Urothelium cell line (cell line): ENCODE measurements around the gene MAPKAPK2.
"Not testable (repeated sequence)": the region's sequence is repeated elsewhere in the genome, so short reads cannot be mapped to it uniquely, and the experiment has no call there.

ENCODE experiments used
- DNase-seq: peaks from one replicate; pipeline ENCODE4 v3.0.0; 2011; ENCODE audit warnings: low spot score, mixed read lengths
- FAIRE-seq: peaks from 2 replicates; lab custom pipeline; 2011; peaks lifted over from hg19 to GRCh38; lab: Jason Lieb, UNC

MAPKAPK2 gene

DNA sequence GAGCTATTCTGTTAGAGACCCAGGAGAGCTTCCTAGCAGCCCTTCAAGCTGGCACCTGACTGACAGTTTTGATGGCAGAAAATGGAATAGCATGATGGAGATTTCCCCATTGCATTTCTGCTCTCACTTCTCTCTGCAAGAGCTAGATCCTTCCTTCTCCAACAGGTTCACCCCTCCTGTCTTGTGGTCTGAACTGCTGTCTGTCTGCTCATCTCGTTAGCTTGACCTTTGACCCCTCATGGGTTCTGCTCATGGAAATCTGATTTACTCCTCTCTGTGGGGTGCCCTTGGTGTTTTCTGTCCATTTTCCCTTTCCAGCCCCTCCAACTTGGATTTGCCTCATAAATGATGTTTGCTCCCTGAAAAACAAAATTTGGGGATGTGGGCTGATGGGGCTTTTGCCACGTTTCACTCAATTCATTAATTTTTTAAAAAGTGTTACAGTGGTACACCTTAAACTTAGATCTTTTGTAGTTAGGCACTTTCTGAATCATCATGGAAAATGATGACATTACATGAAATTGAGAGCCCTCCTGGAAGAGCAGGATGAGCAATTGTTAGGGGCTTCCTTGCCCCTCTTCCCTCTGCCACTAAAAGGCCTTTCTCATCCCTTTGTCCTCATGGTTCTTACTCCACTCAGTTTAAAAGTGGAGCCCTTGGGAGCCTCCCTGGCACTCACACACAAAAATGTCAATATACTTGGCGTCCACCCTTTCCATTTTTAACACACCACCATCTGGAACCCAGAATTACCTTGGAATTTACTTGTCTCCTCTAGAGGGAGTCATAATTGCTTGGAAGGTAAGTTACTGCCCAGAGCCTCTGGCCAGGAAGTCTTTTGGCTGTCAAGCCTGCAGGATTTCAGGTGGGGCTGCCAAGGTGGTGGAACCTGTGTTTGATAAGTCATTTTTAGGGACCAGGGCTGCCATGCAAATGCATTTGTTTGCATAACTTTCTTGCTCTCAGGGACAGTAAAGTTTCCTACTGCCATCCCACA lies 54.0 kb downstream of the MAPKAPK2 start:
- FAIRE-seq = no peak
- peak; percentile 43 for DNase-seq

DNA sequence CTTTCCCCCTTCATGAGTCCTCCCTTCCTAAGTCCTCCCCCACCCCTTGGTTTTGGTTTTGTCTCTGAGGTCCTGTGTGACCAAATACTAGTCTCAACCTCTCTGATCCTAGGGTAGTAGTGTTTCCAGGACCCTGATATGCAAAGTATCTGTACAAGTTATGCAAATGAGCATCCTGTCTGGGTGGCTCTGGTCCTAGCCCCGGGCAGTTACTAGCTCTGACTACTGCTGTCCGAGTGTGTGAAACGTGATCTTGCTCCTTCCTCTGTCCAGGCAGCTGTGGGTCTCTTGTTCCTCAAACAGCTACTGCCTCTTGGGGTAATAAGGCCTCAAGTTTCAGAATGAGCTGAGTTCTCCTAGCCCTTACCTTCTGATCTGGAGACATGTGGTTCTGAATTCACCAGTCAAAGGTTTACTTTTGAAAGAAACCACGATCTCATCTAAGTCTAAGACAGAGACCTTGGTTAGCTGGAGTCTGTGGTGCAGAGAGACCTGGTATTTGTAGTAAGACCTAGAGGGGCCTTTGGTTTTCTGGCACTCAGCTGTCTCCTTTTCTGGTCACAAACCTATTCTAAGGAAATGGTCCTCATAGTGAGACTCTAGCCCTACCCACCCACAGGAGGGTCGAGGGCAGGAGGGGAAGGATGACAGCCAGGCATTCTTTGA lies 54.8 kb downstream of the MAPKAPK2 start:
- no peak for DNase-seq
- FAIRE-seq = no peak

DNA sequence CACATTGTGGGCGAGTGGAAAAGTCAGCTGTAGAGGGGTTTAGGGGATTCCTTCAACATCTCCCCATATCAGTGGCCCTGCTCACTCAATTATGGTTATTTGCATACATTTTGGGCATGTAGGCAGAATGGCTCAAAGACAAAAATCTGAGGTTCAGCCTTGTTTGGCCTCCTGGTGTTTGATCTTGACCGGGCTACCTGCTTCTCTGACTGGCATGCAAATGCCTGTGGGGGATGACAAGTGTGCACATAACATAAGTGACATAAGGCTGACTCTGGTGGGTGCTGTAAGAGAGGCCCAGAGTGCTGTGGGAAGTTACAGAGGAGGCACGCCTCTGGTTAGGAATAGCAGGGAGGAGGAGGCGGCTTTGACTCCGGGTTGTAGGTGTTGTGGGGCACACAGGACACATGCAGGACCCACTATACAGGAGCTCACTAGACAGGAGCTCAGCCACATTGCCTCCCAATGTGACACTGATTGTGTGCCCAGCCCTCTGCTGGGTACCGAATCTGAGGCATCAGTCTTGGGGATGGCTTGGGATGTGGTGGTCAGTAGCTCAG lies 56.5 kb downstream of the MAPKAPK2 start:
- no peak for DNase-seq
- FAIRE-seq = no peak

- no peak for FAIRE-seq
- DNase-seq = no peak
Observed at GRCh38 chr1:206742719-206743383, 58.1 kb downstream of the MAPKAPK2 start.

- DNase-seq (no peak), FAIRE-seq (no peak)
Observed at GRCh38 chr1:206744683-206745082, 60.0 kb downstream of the MAPKAPK2 start.

GRCh38 chr1:206745301-206745700 lies 60.6 kb downstream of the MAPKAPK2 start:
- no peak for FAIRE-seq
- DNase-seq = no peak

- DNase-seq = no peak
- FAIRE-seq = no peak
Observed at GRCh38 chr1:206748348-206749030, 63.8 kb downstream of the MAPKAPK2 start.

DNA sequence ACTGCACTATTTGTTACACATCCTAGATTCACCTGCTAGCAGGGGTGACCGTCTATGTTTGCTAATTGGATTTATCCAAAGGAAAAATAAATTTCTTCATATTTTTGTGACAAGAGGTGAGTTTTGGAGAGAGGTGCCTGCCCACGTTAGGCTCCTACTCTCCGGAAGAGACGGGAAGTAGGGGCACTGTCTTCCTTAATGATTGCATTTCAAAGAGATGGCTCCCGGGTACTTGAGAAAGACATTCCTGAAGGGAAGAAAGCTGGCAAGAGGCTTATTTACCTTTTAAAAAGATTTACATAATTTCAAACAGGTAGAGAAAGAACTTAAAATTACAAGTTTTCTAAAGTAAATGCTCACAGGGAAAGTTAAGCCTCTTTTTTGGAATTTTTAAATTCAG lies 67.2 kb downstream of the MAPKAPK2 start:
- DNase-seq (no peak), FAIRE-seq (no peak)

GRCh38 chr1:206752481-206752880 lies 67.8 kb downstream of the MAPKAPK2 start:
- no peak for DNase-seq
- no peak for FAIRE-seq

DNA sequence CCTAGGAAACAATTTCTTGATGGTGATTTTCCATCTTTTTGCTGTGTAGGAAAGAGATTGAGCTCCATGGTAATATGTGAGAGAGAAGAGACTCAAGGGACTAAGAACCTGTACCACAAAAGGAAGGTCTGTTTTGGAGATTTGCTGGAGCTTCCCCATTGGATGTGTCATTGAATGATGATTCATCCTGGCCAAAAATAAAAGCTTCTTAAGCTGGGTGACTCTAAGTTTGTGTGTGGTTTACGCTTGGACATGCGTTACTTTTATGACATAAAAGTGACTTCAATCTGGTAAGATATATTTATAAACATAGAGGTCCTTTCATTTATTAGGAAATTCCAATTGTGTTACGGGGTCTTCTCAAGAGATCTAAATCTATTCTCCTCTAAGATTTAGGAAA lies 68.4 kb downstream of the MAPKAPK2 start:
- DNase-seq (no peak), FAIRE-seq (no peak)

DNA sequence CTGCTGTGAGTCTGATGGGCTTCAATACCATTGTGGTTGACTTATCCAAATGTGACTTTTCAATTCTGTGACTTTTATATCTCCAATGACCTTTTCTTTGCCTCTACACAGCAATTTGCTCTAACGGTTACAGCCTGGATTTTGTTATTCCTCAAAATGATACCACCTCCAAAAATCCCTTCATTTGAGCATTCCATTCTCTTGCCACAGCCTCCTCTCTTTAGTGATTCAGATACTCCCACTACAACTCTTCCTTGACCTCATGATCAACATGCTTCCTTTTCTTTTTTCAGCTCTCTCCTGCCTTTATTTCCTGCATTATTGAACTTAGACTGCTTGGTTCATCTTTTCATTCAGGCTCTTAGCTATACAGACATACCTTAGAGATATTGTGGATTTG lies 69.3 kb downstream of the MAPKAPK2 start:
- DNase-seq = no peak
- no peak for FAIRE-seq

GRCh38 chr1:206757524-206758266 lies 73.0 kb downstream of the MAPKAPK2 start:
- no peak for FAIRE-seq
- DNase-seq = no peak

- DNase-seq = no peak
- no peak for FAIRE-seq
Observed at GRCh38 chr1:206760590-206760989, 75.9 kb downstream of the MAPKAPK2 start.

- FAIRE-seq (no peak), DNase-seq (no peak)
Observed at GRCh38 chr1:206761159-206761768, 76.6 kb downstream of the MAPKAPK2 start.

DNA sequence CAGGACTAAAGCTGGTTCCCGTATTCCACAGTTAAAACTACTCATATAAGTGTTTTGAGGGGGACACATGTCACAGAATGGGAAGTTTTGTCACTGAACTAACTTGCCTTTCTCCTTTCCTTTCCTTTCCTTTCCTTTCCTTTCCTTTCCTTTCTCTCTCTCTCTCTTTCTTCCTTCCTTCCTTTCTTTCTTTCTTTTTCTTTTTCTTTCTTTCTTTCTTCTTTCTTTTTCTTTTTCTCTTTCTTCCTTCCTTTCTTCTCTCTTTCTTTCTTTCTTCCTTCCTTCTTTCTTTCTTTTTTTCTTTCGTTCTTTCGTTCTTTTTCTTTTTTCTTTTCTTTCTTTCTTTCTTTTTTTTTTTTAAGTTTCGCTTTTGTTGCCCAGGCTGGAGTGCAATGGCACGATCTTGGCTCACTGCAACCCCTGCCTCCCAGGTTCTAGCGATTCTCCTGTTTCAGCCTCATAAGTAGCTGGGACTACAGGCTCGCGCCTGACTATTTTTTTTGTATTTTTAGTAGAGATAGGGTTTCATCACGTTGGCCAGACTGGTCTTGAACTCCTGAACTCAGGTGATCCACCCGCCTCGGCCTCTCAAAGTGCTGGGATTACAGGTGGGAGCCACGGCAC lies 78.1 kb downstream of the MAPKAPK2 start:
- DNase-seq, FAIRE-seq: not testable (repeated sequence)

DNA sequence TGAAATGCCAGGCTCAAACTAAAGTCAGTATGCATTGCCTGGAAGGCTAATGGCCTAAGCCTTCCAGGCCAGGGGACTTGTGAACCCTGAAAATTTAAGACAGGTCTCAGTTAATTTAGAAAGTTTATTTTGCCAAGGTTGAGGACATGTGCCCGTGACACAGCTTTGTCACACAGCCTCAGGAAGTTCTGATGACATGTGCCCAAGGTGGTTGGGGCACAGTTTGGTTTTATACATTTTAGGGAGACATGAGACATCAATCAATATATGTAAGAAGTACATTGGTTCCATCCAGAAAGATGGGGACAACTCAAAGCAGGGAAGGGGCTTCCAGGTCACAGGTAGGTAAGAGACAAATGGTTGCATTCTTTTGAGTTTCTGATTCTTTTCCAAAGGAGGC lies 81.1 kb downstream of the MAPKAPK2 start:
- not testable (repeated sequence) for FAIRE-seq

GRCh38 chr1:206766251-206766856 lies 81.6 kb downstream of the MAPKAPK2 start:
- peak; percentile 73 for DNase-seq
- FAIRE-seq = no peak

More for the DNA sequence above, 81.1 kb downstream of the MAPKAPK2 start:
- not testable (repeated sequence) for DNase-seq

- DNase-seq (no peak), FAIRE-seq (no peak)
Observed at GRCh38 chr1:206768472-206769303, 84.0 kb downstream of the MAPKAPK2 start.
